GM12874 (cell line): ENCODE results near the gene MAP7D3.

Experiments
- CTCF ChIP-seq: IDR thresholded peaks from 2 replicates; pipeline ENCODE4 v1.5.1; 2011; ENCODE audit warnings: low read depth, mild to moderate bottlenecking, control low read depth, low read length, moderate library complexity; ENCODE audit not compliant: insufficient read depth

MAP7D3 gene

DNA sequence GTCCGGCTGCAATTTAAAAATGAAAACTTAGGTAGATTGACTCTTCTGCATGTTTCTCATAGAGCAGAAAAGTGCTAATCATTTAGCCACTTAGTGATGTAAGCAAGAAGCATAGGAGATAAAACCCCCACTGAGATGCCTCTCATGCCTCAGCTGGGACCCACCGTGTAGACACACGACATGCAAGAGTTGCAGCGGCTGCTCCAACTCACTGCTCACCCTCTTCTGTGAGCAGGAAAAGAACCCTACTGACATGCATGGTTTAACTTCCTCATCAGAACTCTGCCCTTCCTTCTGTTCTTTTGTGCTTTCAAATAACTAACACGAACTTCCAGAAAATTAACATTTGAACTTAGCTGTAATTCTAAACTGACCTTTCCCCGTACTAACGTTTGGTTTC lies 41.0 kb downstream of the MAP7D3 start:
- no peak for TF ChIP-seq CTCF

DNA sequence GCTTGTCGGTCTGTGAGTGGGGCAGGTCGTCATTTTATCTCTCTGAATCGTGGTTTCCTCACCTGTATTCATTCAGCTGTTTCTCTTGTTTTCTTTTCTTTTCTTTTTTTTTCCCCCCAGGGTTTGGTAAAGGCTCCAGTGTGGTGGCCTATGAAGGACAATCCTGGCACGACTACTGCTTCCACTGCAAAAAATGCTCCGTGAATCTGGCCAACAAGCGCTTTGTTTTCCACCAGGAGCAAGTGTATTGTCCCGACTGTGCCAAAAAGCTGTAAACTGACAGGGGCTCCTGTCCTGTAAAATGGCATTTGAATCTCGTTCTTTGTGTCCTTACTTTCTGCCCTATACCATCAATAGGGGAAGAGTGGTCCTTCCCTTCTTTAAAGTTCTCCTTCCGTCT lies 41.4 kb downstream of the MAP7D3 start:
- TF ChIP-seq CTCF, result no peak

DNA sequence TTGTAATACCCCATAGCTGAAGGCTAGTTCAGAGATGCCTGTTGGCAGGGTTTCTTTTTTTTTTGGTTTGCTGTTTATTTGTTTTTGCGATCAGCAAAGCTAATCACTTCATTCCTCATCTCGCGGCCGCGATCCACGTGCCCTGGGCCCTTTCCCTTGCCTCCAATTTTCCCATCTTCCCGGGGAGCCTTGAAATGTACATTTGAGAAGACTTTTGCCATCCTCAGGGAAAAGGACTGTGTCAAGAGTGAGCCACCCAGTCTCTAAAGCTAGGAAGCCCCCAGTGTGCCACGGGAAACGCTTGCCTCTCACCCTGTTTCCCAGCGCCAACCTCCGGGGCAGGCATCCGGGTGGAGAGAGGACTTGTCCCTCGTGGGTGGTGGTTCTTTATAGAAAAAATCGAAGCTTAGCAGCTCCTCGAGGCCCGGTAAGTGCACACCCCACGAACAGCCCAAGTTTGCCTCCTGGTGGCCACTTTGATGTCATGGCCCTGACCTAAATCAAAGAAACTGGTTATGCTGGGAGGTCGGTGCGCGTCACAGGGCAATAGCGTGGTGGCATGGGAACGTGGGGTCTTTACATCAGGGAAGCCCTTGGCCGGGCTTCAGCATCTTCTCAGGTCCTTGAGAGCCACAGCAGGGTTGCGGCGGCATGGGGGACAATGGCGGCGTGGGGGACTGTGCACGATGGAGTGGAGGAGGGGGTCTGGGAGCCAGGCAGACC lies 42.0 kb downstream of the MAP7D3 start:
- 0 out of 2 replicates have a peak, but pooled peaks have one; percentile 20 for TF ChIP-seq CTCF

GRCh38 chrX:136207546-136207945 lies 43.7 kb downstream of the MAP7D3 start:
- no peak for TF ChIP-seq CTCF

GRCh38 chrX:136206916-136207315 lies 44.3 kb downstream of the MAP7D3 start:
- TF ChIP-seq CTCF, result no peak

DNA sequence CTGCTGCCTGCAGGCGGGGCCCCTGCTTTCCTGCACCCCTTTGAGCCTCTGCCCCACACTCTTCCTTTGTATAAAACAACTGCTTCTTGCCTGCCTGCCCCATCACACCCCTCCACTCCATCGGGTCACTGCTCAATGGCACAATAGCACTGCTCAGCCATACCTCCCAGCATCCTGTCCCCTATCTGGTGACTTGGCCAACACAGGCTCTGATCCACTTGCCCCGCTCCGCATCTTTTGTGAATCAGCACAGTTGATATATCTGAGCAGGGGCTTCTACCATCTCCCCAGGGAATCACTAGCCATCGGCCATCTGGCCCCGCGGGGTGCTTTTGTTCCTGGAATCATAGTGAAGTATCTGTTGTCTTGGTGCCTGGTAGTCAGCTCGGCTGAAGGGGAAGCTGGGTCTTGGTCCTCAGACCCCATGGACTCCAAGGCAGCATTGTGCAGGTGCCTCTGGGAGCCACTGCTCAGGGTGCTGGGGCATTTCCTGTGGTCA lies 45.3 kb downstream of the MAP7D3 start:
- no peak for TF ChIP-seq CTCF

DNA sequence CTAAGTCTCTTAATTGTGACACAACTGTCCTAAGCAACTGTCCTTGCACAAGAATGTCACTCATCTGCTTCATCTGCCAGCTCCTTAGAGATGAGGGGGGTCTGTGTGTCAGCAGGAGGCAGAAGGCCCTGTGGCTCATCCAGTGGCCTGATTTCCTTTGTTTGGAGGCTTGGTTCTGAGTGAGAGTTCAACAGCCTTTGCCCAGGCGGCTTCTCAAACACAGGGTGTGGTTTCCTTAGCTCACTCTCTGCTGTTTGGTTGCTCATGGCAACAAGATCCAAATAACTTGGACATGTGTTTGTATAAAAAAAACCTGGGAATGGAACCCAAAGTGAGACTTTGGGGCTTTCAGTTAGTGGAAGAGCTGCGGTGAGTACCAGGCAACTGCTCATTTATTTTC lies 46.6 kb downstream of the MAP7D3 start:
- no peak for TF ChIP-seq CTCF
